ENCODE measurements around the gene C11orf97.
A peak's percentile ranks its signal among the peaks of the same experiment; 100 is the strongest.

Gene C11orf97

GRCh38 chr11:94515398-94515797 lies 3.1 kb downstream of the C11orf97 start:
- Mint-ChIP-seq H3K27me3 (peaks cover 25% of the 10 kb centered on the region), H3K9me3 (no peaks in the 10 kb centered on the region), H3K4me1 (peaks cover 17% of the 10 kb centered on the region), H3K27ac (no peak overlapping the region), H3K4me3 (no peak overlapping the region)
- no peak for ATAC-seq
- no peak for DNase-seq

GRCh38 chr11:94516725-94517124 lies 4.5 kb downstream of the C11orf97 start:
- ATAC-seq, result no peak
- DNase-seq, result no peak
- Mint-ChIP-seq H3K9me3 (no peaks in the 10 kb centered on the region), H3K4me1 (peaks cover 17% of the 10 kb centered on the region), H3K4me3 (no peak overlapping the region), H3K27ac (no peak overlapping the region), H3K27me3 (peaks cover 12% of the 10 kb centered on the region)

DNA sequence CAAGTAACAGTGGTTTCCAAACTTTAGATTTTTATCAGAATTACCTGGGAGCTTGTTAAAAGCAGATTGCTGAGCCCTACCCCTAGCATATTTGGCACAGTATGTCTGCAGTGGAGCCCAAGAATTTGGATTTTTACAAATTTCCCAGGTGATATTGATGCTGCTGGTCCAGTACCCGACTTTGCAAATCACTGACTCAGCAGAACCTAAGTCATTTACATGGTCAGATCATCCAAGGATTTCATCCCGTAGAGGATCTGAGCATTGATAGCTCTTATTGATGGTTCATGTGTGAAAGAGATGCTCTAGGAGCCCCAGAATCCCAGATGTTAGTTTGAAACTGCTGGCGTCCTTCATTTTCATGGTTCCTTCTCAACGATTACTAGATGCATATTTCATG lies 6.0 kb downstream of the C11orf97 start:
- Mint-ChIP-seq H3K27me3 (peaks cover 10% of the 10 kb centered on the region), H3K27ac (no peak overlapping the region), H3K4me3 (no peak overlapping the region), H3K9me3 (no peaks in the 10 kb centered on the region), H3K4me1 (peaks cover 2% of the 10 kb centered on the region)
- ATAC-seq (no peak), DNase-seq (no peak)

DNA sequence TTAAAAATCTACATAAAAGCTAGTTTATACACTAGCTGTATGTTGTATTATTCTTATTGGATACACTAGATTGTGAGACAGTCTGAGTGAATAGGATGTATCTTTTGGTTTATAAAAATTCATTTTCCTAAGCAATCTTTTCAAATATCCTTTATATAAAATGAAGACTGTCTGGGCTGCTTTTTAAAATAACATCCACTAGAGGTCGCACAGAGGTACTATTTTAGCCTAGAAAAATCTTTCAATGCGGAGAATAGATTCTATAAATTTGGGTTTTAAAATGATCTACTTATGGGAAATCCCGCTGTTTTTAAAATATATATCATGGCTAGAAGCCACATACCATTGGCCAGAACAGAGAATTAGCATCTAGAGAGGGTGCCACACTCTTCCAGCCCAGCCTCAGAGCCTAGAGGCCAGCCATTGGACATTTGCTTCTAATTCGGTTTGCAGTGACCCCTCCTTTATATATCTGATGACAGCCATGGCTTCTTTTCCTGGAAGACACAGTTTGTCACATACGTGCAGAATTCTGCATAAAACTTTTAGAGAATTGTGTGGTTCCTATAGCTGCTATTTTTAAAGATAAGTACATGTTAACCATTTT lies 7.3 kb downstream of the C11orf97 start:
- ATAC-seq (no peak), DNase-seq (no peak)
- Mint-ChIP-seq H3K27ac (no peak overlapping the region), H3K27me3 (peaks cover 14% of the 10 kb centered on the region), H3K4me1 (no peaks in the 10 kb centered on the region), H3K4me3 (no peak overlapping the region), H3K9me3 (no peaks in the 10 kb centered on the region)

GRCh38 chr11:94521684-94522083 lies 9.4 kb downstream of the C11orf97 start:
- Mint-ChIP-seq H3K9me3 (no peaks in the 10 kb centered on the region), H3K27ac (no peak overlapping the region), H3K4me3 (no peak overlapping the region), H3K27me3 (peaks cover 19% of the 10 kb centered on the region), H3K4me1 (no peaks in the 10 kb centered on the region)
- ATAC-seq (no peak), DNase-seq (no peak)

- Mint-ChIP-seq H3K4me3 (no peak overlapping the region), H3K27ac (no peak overlapping the region), H3K4me1 (no peaks in the 10 kb centered on the region), H3K27me3 (peaks cover 26% of the 10 kb centered on the region), H3K9me3 (no peaks in the 10 kb centered on the region)
- no peak for DNase-seq
- no peak for ATAC-seq
Observed at GRCh38 chr11:94524341-94524740, 12.1 kb downstream of the C11orf97 start.

- H3K4me1 Mint-ChIP-seq, result no peaks in the 10 kb centered on the region
- H3K4me3 Mint-ChIP-seq, result no peak overlapping the region
- peaks cover 31% of the 10 kb centered on the region for H3K27me3 Mint-ChIP-seq
- no peaks in the 10 kb centered on the region for H3K9me3 Mint-ChIP-seq
- no peak for DNase-seq
- no peak overlapping the region for H3K27ac Mint-ChIP-seq
- no peak for ATAC-seq
Observed at GRCh38 chr11:94525546-94526324, 13.5 kb downstream of the C11orf97 start.

- Mint-ChIP-seq H3K27ac (no peak overlapping the region), H3K27me3 (peaks cover 32% of the 10 kb centered on the region), H3K9me3 (no peaks in the 10 kb centered on the region), H3K4me3 (no peak overlapping the region), H3K4me1 (no peaks in the 10 kb centered on the region)
- no peak for ATAC-seq
- no peak for DNase-seq
Observed at GRCh38 chr11:94526645-94527438, 14.6 kb downstream of the C11orf97 start.

DNA sequence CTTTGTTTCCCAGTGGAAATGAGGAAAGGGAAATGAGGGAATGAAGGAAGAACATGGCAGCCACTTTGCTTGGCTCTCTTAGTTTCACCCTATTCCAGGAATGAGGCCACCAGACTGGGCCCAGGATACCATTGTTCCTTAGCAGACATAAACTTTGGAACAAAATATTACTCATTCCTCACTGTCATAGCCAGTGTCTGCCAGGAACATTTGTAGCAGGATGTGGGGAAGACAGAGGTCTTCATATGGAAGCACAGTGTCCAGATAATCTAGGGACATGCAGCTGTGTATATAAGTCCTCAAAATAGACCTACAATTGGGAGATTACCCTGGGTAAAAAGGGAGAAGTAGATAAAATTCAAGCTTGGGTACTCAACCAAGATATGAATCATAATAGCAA lies 16.3 kb downstream of the C11orf97 start:
- no peak overlapping the region for H3K27ac Mint-ChIP-seq
- no peak overlapping the region for H3K4me3 Mint-ChIP-seq
- H3K4me1 Mint-ChIP-seq, result peaks cover under 1% of the 10 kb centered on the region
- H3K27me3 Mint-ChIP-seq, result peaks cover 27% of the 10 kb centered on the region
- ATAC-seq (no peak), DNase-seq (no peak)
- no peaks in the 10 kb centered on the region for H3K9me3 Mint-ChIP-seq

- no peaks in the 10 kb centered on the region for H3K9me3 Mint-ChIP-seq
- H3K27ac Mint-ChIP-seq, result no peak overlapping the region
- H3K4me1 Mint-ChIP-seq, result peaks cover 10% of the 10 kb centered on the region
- DNase-seq (no peak), ATAC-seq (no peak)
- H3K27me3 Mint-ChIP-seq, result peaks cover 24% of the 10 kb centered on the region
- no peak overlapping the region for H3K4me3 Mint-ChIP-seq
Observed at GRCh38 chr11:94532211-94532610, 19.9 kb downstream of the C11orf97 start.

DNA sequence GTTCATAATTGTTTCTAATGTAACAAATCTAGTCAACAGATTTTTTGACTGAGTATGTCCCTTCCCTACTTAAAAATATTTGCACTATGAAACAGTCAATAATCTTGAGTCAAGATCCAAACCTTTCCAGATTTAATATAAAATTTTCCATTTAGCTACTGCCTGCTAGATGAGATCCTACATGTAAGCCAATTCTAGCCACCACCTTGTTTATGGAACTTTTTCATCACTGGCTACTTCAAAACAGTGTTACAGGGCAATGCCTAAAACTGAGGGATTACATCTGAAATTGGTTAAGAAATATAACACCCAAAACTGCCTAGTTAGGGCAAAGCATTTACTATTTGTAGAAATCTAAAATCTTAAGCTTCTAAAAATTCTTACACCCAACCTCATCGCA lies 20.9 kb downstream of the C11orf97 start:
- Mint-ChIP-seq H3K27me3 (peaks cover 23% of the 10 kb centered on the region), H3K4me3 (no peak overlapping the region), H3K4me1 (peaks cover 10% of the 10 kb centered on the region), H3K27ac (peak overlapping the region in 1 of 2 donors; percentile 5), H3K9me3 (no peaks in the 10 kb centered on the region)
- DNase-seq, result no peak
- ATAC-seq, result no peak

DNA sequence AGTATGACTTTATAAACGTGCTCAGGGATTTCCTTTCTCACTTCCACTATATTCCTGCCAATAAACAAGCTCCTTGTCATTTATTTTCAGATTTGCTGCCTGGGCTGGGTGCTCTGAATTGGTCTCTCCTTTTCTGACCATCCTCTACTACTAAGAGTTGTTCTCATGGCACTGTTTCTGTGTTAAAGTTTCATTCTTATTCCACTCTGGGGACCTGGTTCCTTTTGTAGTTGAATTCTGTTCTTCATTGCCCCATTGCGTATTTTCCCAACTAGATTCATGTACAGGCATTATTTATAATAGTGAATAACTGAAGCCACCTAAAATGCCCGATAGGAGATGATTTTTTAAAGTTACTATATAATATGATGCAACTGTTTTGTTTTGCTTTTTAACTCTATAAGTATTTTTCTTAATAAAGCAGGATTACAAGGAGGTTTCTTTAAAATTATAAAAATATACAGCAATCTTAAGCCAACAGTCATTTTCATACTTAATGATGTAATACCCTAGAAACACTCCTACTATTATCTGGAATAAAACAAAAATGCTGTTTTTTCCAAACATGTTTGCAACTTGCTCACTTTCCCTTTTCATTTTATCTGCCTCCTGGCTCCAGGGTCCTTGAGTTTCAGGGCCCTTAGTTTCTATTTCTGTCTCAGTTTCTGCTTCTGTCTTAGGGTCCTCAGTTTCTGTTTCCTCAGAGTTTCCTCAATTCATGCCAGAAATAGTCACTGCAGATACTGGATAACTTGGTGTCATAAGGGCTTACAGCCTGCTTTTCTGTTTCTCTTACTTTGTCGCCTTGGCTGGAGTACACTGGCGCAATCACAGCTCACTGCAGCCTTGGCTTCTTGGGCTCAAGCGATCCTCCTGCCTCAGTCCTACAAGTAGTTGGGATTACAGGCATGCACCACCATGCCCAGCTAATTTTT lies 21.7 kb downstream of the C11orf97 start:
- H3K9me3 Mint-ChIP-seq, result no peaks in the 10 kb centered on the region
- DNase-seq (no peak), ATAC-seq (no peak)
- no peak overlapping the region for H3K4me3 Mint-ChIP-seq
- H3K27me3 Mint-ChIP-seq, result peaks cover 23% of the 10 kb centered on the region
- H3K27ac Mint-ChIP-seq, result peak overlapping the region in 1 of 2 donors; percentile 88
- H3K4me1 Mint-ChIP-seq, result peaks cover 10% of the 10 kb centered on the region

GRCh38 chr11:94536386-94536785 lies 24.1 kb downstream of the C11orf97 start:
- Mint-ChIP-seq H3K4me1 (peaks cover 10% of the 10 kb centered on the region), H3K4me3 (no peak overlapping the region), H3K27me3 (peaks cover 17% of the 10 kb centered on the region), H3K27ac (no peak overlapping the region), H3K9me3 (no peaks in the 10 kb centered on the region)
- DNase-seq (no peak), ATAC-seq (no peak)

GRCh38 chr11:94537031-94537600 lies 24.9 kb downstream of the C11orf97 start:
- ATAC-seq, result no peak
- Mint-ChIP-seq H3K27me3 (peaks cover 17% of the 10 kb centered on the region), H3K4me1 (peaks cover 10% of the 10 kb centered on the region), H3K4me3 (no peak overlapping the region), H3K9me3 (no peaks in the 10 kb centered on the region), H3K27ac (no peak overlapping the region)
- DNase-seq, result no peak

GRCh38 chr11:94539420-94539819 lies 27.2 kb downstream of the C11orf97 start:
- peaks cover 9% of the 10 kb centered on the region for H3K27me3 Mint-ChIP-seq
- no peak overlapping the region for H3K4me3 Mint-ChIP-seq
- H3K27ac Mint-ChIP-seq, result no peak overlapping the region
- DNase-seq (no peak), ATAC-seq (no peak)
- peaks cover 9% of the 10 kb centered on the region for H3K4me1 Mint-ChIP-seq
- no peaks in the 10 kb centered on the region for H3K9me3 Mint-ChIP-seq

Data from stimulated activated naive CD8-positive, alpha-beta T cell treated with anti-CD3 and anti-CD28 coated beads, Interleukin-15, amount 100 ng/mL, for 72 hours (primary cell).